Stomach smooth muscle (tissue), 2 donors: ENCODE results near the gene PRKCB.

Experiments
- H3K27ac ChIP-seq: one replicate; pipeline ENCODE4 v1.7.0; 2013; ENCODE audit warnings: mild to moderate bottlenecking, low read length, inconsistent platforms
- H3K27me3 ChIP-seq, 2 donors: one replicate each; pipeline ENCODE4 v1.7.0; 2013; ENCODE audit warnings: low read length in 2 of 2; ENCODE audit not compliant: insufficient read depth in 2 of 2, control insufficient read depth in 1 of 2
- H3K36me3 ChIP-seq, 2 donors: one replicate each; pipeline ENCODE4 v1.7.0; 2013; ENCODE audit warnings: low read length in 2 of 2; ENCODE audit not compliant: control insufficient read depth in 2 of 2, insufficient read depth in 2 of 2
- H3K4me1 ChIP-seq: one replicate; pipeline ENCODE4 v1.7.0; 2013; ENCODE audit warnings: low read length; ENCODE audit not compliant: control insufficient read depth, insufficient read depth
- H3K4me3 ChIP-seq, 2 donors: one replicate each; pipeline ENCODE4 v1.7.0; 2013; ENCODE audit warnings: low read length in 2 of 2
- H3K9ac ChIP-seq, 2 donors: one replicate each; pipeline ENCODE4 v1.7.0; 2013; ENCODE audit warnings: low read length in 2 of 2, mild to moderate bottlenecking in 1 of 2
- H3K9me3 ChIP-seq, 2 donors: one replicate each; pipeline ENCODE4 v1.7.0; 2013; ENCODE audit warnings: low read length in 2 of 2; ENCODE audit not compliant: control insufficient read depth in 2 of 2
- donor health status: healthy.
- donor health status: Pancreatic carcinoma.

PRKCB gene

DNA sequence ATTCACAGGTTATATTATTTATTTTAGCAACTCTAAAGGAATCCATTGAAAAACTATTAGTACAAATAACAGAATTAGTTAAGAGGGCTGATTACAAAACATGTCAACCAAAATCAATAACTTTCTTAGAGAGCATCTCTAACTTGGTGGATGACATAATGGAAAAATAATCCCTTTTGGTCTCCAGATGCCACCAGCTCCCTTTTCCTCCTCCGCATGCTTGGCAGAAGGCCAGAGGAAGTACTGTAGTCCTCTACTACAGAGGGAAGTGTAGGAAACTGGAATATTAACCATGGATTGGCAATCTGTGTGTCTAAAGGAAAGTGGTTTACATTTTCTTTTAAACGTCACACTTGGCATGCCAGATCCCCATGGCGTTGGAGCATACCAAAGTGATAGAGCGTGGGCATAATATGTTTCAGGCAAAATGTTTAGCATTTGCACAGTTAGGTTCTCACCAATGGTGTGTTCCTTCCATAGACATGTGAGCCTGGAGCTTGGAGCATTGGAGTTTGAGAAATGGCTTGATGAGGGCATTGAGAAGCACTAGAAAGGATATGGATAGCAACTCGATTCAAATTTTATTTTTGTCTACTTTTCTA, 106.3 kb downstream of the PRKCB start:
- Histone ChIP-seq H3K27me3 (no peaks in the 10 kb centered on the region), H3K36me3 (no peaks in the 10 kb centered on the region), H3K9ac (no peak overlapping the region), H3K4me3 (no peak overlapping the region), H3K27ac (no peak overlapping the region), H3K9me3 (no peaks in the 10 kb centered on the region), H3K4me1 (peaks cover 4% of the 10 kb centered on the region)

DNA sequence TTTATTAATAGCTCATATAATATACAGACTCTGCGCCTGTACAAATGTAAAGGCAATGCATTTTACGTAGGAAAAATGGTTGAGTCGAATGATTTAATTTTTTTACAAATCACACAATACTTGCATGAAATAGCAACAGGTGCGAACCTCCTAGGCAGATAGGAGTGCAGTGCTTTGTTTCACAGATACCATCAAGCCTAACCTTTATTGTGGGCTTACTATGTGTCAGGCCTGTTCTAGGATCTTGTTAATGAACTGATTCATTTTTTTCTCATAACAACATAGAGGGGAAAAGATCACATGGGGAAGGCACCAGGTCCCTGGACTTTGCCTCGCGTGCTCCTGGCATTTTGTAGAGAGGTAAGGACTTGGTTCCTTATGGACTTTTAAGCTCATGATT, 107.8 kb downstream of the PRKCB start:
- H3K4me3 ChIP-seq = no peak overlapping the region
- H3K9me3 ChIP-seq = no peaks in the 10 kb centered on the region
- no peak overlapping the region for H3K27ac ChIP-seq
- no peaks in the 10 kb centered on the region for H3K27me3 ChIP-seq
- peaks cover 4% of the 10 kb centered on the region for H3K4me1 ChIP-seq
- no peaks in the 10 kb centered on the region for H3K36me3 ChIP-seq
- H3K9ac ChIP-seq = no peak overlapping the region

DNA sequence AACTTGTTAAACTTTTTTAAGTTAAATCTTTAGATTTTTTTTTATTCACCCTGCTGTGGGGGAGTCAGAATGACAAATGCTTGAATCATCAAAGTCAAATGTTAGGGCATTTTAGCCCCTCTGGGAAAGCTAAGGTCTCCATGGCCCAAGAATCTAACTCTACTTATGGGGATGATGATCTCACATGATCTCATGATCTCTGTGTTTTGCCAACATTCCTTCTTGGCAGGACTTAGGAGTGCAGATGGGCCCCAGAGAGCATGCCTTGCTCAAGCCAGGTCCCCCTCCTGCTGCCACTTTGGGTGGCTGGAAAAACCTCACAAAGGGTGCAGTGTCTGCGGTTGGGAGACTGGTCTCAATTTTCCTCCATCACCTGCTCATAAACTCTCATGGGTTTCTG, 108.6 kb downstream of the PRKCB start:
- H3K27ac ChIP-seq = no peak overlapping the region
- no peaks in the 10 kb centered on the region for H3K9me3 ChIP-seq
- no peak overlapping the region for H3K4me3 ChIP-seq
- no peaks in the 10 kb centered on the region for H3K27me3 ChIP-seq
- no peaks in the 10 kb centered on the region for H3K36me3 ChIP-seq
- no peak overlapping the region for H3K9ac ChIP-seq
- H3K4me1 ChIP-seq = peaks cover 4% of the 10 kb centered on the region

DNA sequence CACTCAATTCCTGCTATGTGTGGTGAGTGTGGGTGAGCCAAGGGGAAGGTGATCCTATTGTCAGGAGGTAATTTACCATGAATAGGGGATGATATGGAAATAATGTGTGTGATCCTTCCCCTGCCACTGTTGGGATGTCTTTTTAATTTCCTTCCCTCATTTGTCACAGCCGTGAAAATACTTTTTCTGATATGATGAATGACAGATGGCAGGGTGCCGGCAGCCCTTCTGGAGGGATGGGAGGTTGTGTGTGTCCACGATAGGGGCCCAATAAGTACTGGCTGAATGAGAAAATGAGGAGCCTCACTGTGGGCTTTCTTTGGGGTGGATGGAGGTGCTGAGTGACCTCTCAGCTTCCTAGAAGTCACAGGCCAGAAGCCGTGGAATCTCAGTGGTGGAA, 109.5 kb downstream of the PRKCB start:
- H3K9me3 ChIP-seq = no peaks in the 10 kb centered on the region
- no peak overlapping the region for H3K9ac ChIP-seq
- no peak overlapping the region for H3K4me3 ChIP-seq
- H3K36me3 ChIP-seq = no peaks in the 10 kb centered on the region
- H3K4me1 ChIP-seq = peaks cover 4% of the 10 kb centered on the region
- no peaks in the 10 kb centered on the region for H3K27me3 ChIP-seq
- H3K27ac ChIP-seq = no peak overlapping the region

DNA sequence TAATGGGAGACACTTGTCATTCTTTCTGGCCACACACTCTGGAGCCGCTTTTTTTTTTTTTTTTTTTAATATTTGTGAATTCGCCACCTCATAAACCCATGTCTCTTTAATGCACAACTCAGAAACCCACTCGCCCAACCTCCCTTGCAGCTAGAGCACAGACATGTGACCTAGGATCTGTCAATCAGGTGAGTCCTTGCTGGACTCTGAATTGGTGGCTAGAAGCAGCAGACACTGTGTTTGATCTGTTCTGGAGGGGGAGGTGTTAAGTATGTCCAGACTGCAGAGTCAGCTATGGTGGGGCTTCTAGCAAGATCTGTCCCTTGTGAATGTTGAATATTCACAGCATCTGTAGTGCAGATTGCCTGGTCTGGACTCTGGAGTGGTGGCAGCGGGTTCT, 112.1 kb downstream of the PRKCB start:
- Histone ChIP-seq H3K27ac (no peak overlapping the region), H3K4me1 (peaks cover 9% of the 10 kb centered on the region), H3K36me3 (no peaks in the 10 kb centered on the region), H3K9ac (no peak overlapping the region), H3K27me3 (no peaks in the 10 kb centered on the region), H3K9me3 (no peaks in the 10 kb centered on the region), H3K4me3 (no peak overlapping the region)

DNA sequence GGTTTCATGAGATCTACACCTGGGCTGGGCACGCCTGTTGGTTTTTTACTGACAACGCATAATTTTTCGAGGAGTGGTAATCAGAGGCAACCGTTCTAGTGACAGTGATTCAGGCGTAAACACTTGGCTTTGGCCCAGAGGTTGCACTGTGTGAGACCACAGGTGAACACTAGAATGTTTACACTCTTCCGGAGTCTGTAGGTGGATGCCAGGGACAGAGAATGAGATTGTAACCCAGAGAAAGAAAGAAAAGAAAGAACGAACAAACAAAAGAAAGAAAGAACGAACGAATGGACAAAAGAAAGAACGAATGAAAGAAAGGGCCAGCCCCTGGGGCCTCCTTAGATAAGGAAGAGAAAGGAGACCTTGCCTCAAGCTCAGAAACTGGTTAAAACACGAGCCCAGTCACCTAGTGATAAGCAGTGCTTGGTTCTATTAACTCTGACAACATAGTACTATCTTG, 113.2 kb downstream of the PRKCB start:
- no peaks in the 10 kb centered on the region for H3K27me3 ChIP-seq
- H3K9ac ChIP-seq = no peak overlapping the region
- H3K9me3 ChIP-seq = no peaks in the 10 kb centered on the region
- H3K4me1 ChIP-seq = peaks cover 14% of the 10 kb centered on the region
- H3K4me3 ChIP-seq = no peak overlapping the region
- H3K27ac ChIP-seq = no peak overlapping the region
- no peaks in the 10 kb centered on the region for H3K36me3 ChIP-seq

DNA sequence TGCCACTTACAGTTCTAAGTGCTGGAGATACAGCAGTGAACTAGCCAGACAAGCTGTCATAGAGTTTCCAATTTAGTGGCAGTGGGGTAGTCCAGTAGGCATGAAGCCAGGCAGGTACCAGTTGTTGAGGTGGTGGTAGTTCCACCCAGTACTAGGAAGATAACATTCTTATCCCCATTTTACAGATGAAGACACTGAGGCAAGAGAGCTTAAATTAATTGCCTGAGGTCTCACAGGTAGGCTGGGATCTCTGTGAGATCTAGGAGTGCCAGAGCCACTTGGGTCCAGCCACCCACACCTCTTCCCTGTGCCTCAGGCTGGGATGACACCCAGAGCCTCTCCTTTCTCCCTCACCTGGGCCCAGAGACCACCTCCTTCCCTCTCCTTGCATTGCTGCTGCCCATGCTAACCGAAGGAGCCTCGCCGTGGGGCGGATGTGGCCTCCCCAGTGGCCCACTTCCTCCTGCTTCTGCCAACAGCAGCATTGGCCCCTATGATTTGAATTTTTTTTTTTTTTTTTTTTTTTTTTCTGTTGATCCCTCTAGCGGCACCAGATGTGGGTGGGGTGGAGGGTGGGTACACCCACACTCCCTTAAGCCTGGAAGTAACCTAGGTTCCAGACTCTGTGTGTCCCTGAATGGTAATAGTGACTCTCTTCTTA, 114.0 kb downstream of the PRKCB start:
- Histone ChIP-seq H3K36me3 (no peaks in the 10 kb centered on the region), H3K27me3 (no peaks in the 10 kb centered on the region), H3K4me3 (no peak overlapping the region), H3K27ac (no peak overlapping the region), H3K9me3 (no peaks in the 10 kb centered on the region), H3K4me1 (peaks cover 10% of the 10 kb centered on the region), H3K9ac (no peak overlapping the region)

DNA sequence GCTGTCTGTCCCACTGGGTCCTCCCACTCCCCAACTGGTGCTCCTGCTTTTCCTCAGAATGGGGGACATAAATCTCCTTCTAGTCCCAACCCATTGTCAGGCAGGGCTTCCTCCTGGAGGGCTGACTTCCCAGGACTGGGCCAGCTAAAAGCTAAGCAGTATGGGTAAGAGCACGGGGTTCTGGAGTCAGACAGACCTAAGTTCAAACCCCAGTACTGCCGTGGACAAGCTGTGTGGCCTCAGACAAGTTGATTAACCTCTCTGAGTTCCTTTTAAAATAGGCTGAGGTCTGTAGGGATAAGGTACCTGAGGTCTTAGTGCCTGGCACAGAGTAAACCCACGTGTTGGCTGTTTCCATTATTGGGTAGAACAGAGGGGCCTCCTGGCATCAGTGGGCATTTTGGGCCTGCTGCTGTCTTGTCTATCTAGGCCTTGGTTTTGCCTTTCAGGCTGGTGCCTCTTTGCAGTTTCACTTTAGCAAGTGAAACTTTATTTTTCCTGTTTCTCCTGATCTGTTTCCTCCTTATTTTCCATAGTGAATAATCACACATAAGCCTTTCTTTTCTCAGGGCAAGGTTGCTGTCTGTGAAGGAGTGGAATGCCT, 114.6 kb downstream of the PRKCB start:
- Histone ChIP-seq H3K4me1 (peaks cover 10% of the 10 kb centered on the region), H3K27ac (no peak overlapping the region), H3K4me3 (no peak overlapping the region)

DNA sequence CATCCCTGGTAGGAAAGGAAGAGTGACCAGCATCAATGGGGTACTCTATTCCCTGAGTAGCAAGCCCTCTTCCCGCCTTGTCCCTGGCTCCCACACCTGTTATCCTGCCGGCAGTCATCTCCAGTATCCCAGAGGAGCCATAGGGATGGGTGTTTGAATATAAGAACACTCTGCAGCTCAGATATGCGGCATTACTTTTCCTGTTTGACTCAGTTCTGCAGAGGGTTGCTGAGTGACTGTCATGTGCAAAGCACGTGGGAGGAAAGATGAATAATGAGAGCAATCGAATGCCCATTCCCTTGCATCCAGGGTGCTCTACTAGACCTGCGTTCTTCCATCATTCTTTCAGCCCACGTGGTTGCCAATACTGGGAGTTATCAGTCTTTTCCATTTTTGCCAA, 115.1 kb downstream of the PRKCB start:
- Histone ChIP-seq H3K27ac (no peak overlapping the region), H3K9ac (no peak overlapping the region), H3K27me3 (no peaks in the 10 kb centered on the region), H3K4me1 (peaks cover 10% of the 10 kb centered on the region), H3K36me3 (no peaks in the 10 kb centered on the region), H3K4me3 (no peak overlapping the region), H3K9me3 (no peaks in the 10 kb centered on the region)

More for the DNA sequence above, 114.6 kb downstream of the PRKCB start:
- H3K27me3 ChIP-seq = no peaks in the 10 kb centered on the region
- no peaks in the 10 kb centered on the region for H3K9me3 ChIP-seq
- no peaks in the 10 kb centered on the region for H3K36me3 ChIP-seq
- H3K9ac ChIP-seq = no peak overlapping the region

DNA sequence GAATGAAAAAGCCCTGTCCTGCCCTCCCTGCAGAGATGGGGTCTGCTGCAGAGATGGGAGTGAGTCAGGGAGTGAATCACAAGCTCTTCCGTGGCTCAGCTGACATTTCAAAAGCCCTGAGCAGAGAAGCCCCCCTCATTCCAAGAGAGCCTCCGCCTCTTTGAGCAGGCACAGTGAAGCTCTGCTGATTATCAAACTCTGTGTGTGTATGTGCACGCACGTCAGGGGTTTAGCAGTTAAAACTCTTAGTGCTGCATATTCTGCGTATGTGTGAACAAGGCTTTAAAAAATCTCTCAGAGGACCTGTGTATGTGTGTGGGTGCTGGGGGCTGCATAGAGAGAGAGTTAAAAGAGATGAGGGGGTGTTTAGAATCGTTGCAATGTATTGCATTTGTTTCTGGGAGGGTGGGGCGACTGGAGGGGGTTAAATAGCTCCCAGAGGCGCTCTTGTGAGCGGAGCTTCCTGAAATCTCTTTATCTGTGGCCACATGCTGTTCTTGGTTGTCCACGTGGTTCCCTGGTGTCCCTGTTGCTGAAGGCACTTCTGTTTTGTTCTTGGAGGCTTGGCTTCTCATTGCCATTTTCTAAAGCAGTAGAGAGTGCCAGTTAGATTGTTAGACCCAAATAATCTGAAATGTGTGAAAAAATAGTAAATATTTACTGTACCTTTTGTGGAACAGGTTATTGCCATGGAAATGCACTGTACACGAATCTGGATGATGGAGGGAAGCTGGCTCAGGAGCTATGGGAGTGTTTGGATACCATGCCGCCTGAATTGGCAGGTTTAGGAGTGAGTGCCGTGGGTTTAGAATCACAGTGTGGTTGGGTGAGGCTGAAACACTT, 116.6 kb downstream of the PRKCB start:
- Histone ChIP-seq H3K4me3 (peak overlapping the region; percentile 15 to 57), H3K9ac (no peak overlapping the region), H3K36me3 (no peaks in the 10 kb centered on the region), H3K27me3 (no peaks in the 10 kb centered on the region), H3K9me3 (no peaks in the 10 kb centered on the region), H3K27ac (peak overlapping the region; percentile 77), H3K4me1 (peaks cover 10% of the 10 kb centered on the region)
